CD4-positive, alpha-beta T cell (primary cell): ENCODE measurements around the gene SLC22A3. TPM values are rescaled to one million over a fixed set of nuclear protein-coding genes. Genes with fewer than 3 reads are reported as not detected.

Source experiments
- ATAC-seq: fragments of 200-7000 bp; cut with Tn5 transposase; one replicate; pipeline ENCODE4 v1.10.0; 2022; ENCODE audit warnings: mild to moderate bottlenecking; ENCODE audit not compliant: poor library complexity
- CTCF ChIA-PET: fragments of 350-600 bp; sonication (Branson Sonifier 250); formaldehyde crosslinking; loops from one replicate; lab custom pipeline; 2021; ENCODE audit warnings: antibody characterized with exemption, inconsistent platforms; lab: Charles Lee
- POLR2A ChIA-PET: fragments of 350-600 bp; sonication (Branson Sonifier 250); formaldehyde crosslinking; loops from one replicate; lab custom pipeline; 2021; ENCODE audit warnings: antibody characterized with exemption, inconsistent platforms; lab: Charles Lee
- DNase-seq, 14 experiments: peaks; one replicate each; pipeline ENCODE4 v3.0.0-alpha.2; 2013 to 2020; ENCODE audit warnings: mixed read lengths in 2 of 14
- H3K27ac ChIP-seq, 2 donors: one replicate each; pipeline versions ENCODE4 v1.5.1 to v1.7.0; 2013; ENCODE audit warnings: low read length in 2 of 2, low read depth in 1 of 2, mild to moderate bottlenecking in 1 of 2
- H3K27me3 ChIP-seq, 2 experiments: 1 replicate in 1 of 2; 2 replicates in 1 of 2; pipeline versions ENCODE4 v1.6.1 to v1.7.0; 2013; ENCODE audit warnings: low read length in 2 of 2, control low read depth in 1 of 2, mild to moderate bottlenecking in 1 of 2, moderate library complexity in 1 of 2; ENCODE audit not compliant: insufficient read depth in 2 of 2, control insufficient read depth in 1 of 2
- H3K36me3 ChIP-seq: one replicate; pipeline ENCODE4 v1.6.1; 2013; ENCODE audit warnings: low read length, control low read depth; ENCODE audit not compliant: insufficient read depth
- H3K4me1 ChIP-seq: one replicate; pipeline ENCODE4 v1.6.1; 2013; ENCODE audit warnings: low read length, control low read depth; ENCODE audit not compliant: insufficient read depth
- H3K4me3 ChIP-seq: one replicate; pipeline ENCODE4 v1.5.1; 2013; ENCODE audit warnings: mild to moderate bottlenecking, low read length, moderate library complexity
- H3K9me3 ChIP-seq, 2 experiments: 1 replicate in 1 of 2; 2 replicates in 1 of 2; pipeline versions ENCODE4 v1.6.1 to v1.7.0; 2013; ENCODE audit warnings: low read length in 2 of 2, mild to moderate bottlenecking in 2 of 2, control low read depth in 1 of 2, moderate library complexity in 1 of 2; ENCODE audit not compliant: control insufficient read depth in 1 of 2, insufficient read depth in 1 of 2
- H3K27ac Mint-ChIP-seq: one replicate; pipeline ENCODE4 v1.8.0; 2020; ENCODE audit warnings: mixed read lengths
- H3K27me3 Mint-ChIP-seq: one replicate; pipeline ENCODE4 v1.8.0; 2021; ENCODE audit warnings: mixed read lengths
- H3K36me3 Mint-ChIP-seq: one replicate; pipeline ENCODE4 v1.8.0; 2021; ENCODE audit warnings: low read depth, mixed read lengths
- H3K4me1 Mint-ChIP-seq: one replicate; pipeline ENCODE4 v1.8.0; 2021; ENCODE audit warnings: low read depth, mixed read lengths
- H3K4me3 Mint-ChIP-seq: one replicate; pipeline ENCODE4 v1.8.0; 2020; ENCODE audit warnings: mild to moderate bottlenecking, mixed read lengths
- H3K9me3 Mint-ChIP-seq: one replicate; pipeline ENCODE4 v1.8.0; 2020; ENCODE audit warnings: mixed read lengths
- CTCF ChIP-seq: fragments of 200-600 bp; IDR thresholded peaks from one replicate; pipeline ENCODE4 v1.8.0; 2022; ENCODE audit warnings: antibody characterized with exemption, mild to moderate bottlenecking
- intact Hi-C, 2 experiments: fragments of 100-400 bp; cut with DNase I in 1 of 2; cut with micrococcal nuclease in 1 of 2; formaldehyde crosslinking; loops; one replicate each; pipeline versions ENCODE4 v1.15.1 to v1.9.0; 2023 to 2025; cut with DNase I, micrococcal nuclease
- total RNA-seq, 174 experiments: library from RNA in 2 of 174; stranded (reverse) in 2 of 174; gene quantifications; one replicate each; pipeline ENCODE4 v1.2.3 and lab custom pipeline; 2021 to 2026

SLC22A3 gene
- total RNA-seq, 2 experiments from 2014 or later, result not detected

DNA sequence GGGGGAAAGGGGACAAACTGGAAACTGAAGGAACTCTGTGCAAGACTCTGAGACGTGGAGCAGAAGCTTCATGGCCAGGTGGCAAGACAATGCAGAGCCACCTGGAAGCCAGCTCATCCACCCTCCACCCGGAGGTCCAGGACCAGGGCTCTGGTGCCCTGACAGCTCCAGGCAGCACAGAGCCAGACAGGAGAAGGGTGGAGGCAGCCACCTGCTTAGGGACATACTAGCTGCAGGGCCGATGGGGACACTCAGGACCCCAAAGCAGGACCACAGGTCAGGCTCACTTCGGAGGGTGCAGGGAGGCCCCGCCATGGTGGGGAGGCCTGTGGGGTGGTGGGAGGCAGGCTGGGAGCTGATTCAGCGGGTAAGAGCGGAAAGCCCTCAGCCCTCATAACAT, 19.0 kb upstream of the SLC22A3 start:
- Mint-ChIP-seq H3K27ac (no peak overlapping the region), H3K9me3 (no peaks in the 10 kb centered on the region), H3K4me3 (no peak overlapping the region), H3K4me1 (no peaks in the 10 kb centered on the region), H3K36me3 (no peaks in the 10 kb centered on the region), H3K27me3 (peaks cover 28% of the 10 kb centered on the region)
- H3K27ac ChIP-seq, result no peak overlapping the region
- DNase-seq, result no peak
- H3K36me3 ChIP-seq, result no peaks in the 10 kb centered on the region
- no peak for ATAC-seq
- no peak overlapping the region for H3K4me3 ChIP-seq
- no peaks in the 10 kb centered on the region for H3K4me1 ChIP-seq
- intact Hi-C loops, result no loop called here
- H3K27me3 ChIP-seq, result peaks cover 5 to 6% of the 10 kb centered on the region in 2 experiments
- POLR2A ChIA-PET, result no interaction called here
- no peaks in the 10 kb centered on the region for H3K9me3 ChIP-seq
- CTCF ChIA-PET, result no interaction called here
- no peak for TF ChIP-seq CTCF

DNA sequence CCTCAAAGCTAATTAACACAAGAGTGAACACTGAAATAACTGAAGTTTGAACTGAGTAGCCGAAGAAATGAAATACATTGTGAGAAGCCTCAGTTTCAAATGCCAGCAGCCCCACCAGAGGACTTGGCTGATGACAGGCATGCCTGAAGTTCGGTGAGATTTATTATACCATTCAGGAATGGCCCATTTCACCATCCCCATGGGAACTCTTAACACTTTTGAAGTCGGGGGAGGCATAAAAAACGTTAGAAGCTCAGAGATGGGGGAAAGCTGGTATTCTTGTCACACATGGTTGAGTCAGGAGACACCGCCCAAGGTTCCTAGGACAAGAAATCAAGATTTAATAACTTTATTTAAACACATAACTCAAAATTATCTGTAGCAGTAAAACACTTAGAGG, 17.6 kb upstream of the SLC22A3 start:
- Histone ChIP-seq H3K27me3 (peaks cover 5 to 9% of the 10 kb centered on the region in 2 experiments), H3K27ac (no peak overlapping the region), H3K4me3 (no peak overlapping the region), H3K36me3 (no peaks in the 10 kb centered on the region), H3K4me1 (no peaks in the 10 kb centered on the region), H3K9me3 (no peaks in the 10 kb centered on the region)
- intact Hi-C loops, result no loop called here
- ChIA-PET CTCF (no interaction called here), POLR2A (no interaction called here)
- H3K27ac Mint-ChIP-seq, result no peak overlapping the region
- no peaks in the 10 kb centered on the region for H3K9me3 Mint-ChIP-seq
- no peaks in the 10 kb centered on the region for H3K4me1 Mint-ChIP-seq
- ATAC-seq (no peak), DNase-seq (no peak)
- H3K27me3 Mint-ChIP-seq, result peaks cover 37% of the 10 kb centered on the region
- TF ChIP-seq CTCF, result no peak
- no peak overlapping the region for H3K4me3 Mint-ChIP-seq
- H3K36me3 Mint-ChIP-seq, result no peaks in the 10 kb centered on the region

- H3K4me3 ChIP-seq, result no peak overlapping the region
- intact Hi-C loops, result no loop called here
- ChIA-PET CTCF (no interaction called here), POLR2A (no interaction called here)
- no peak overlapping the region for H3K27ac ChIP-seq
- H3K27ac Mint-ChIP-seq, result no peak overlapping the region
- TF ChIP-seq CTCF, result no peak
- no peaks in the 10 kb centered on the region for H3K36me3 Mint-ChIP-seq
- H3K36me3 ChIP-seq, result no peaks in the 10 kb centered on the region
- no peaks in the 10 kb centered on the region for H3K4me1 Mint-ChIP-seq
- no peak for ATAC-seq
- no peaks in the 10 kb centered on the region for H3K9me3 Mint-ChIP-seq
- peaks cover 5 to 9% of the 10 kb centered on the region in 2 experiments for H3K27me3 ChIP-seq
- H3K4me1 ChIP-seq, result no peaks in the 10 kb centered on the region
- no peak for DNase-seq
- H3K9me3 ChIP-seq, result no peaks in the 10 kb centered on the region
- H3K27me3 Mint-ChIP-seq, result peaks cover 40% of the 10 kb centered on the region
- H3K4me3 Mint-ChIP-seq, result no peak overlapping the region
Measured at GRCh38 chr6:160331204-160331603, 17.0 kb upstream of the SLC22A3 start.
